K562 (cell line): ENCODE data around the gene GIT2. TPM values are rescaled to one million over a fixed set of nuclear protein-coding genes. Genes with fewer than 3 reads are reported as not detected.

Experiments
- ATAC-seq: fragments of 200-7000 bp; cut with Tn5 transposase; 3 replicates; pipeline ENCODE4 v1.9.1; 2020; ENCODE audit warnings: moderate library complexity
- BruUV-seq: library from RNA; stranded (reverse); fragments of 400-500 nt; replicated peaks from 2 replicates; lab custom pipeline; 2021; lab: Mats Ljungman, UMichigan
- CTCF ChIA-PET: fragments of 300-600 bp; formaldehyde crosslinking; extraction: SDS; loops from one replicate; lab custom pipeline; 2021; ENCODE audit warnings: low intra/inter-chr PET ratio; lab: Yijun Ruan, JAX
- POLR2A ChIA-PET: fragments of 300-600, 350-650 bp; sonication (Branson Sonifier 250); formaldehyde crosslinking; extraction: SDS; loops from one replicate; lab custom pipeline; 2021; ENCODE audit warnings: antibody characterized with exemption, inconsistent platforms; lab: Yijun Ruan, JAX
- DNase-seq, 4 experiments: peaks; one replicate each; pipeline versions ENCODE4 v3.0.0 to v3.0.0-alpha.2; 2011 to 2018; ENCODE audit warnings: low spot score in 3 of 4, mixed read lengths in 3 of 4; ENCODE audit errors: extremely low read depth in 1 of 4
- FAIRE-seq: peaks from 2 replicates; lab custom pipeline; 2011; peaks lifted over from hg19 to GRCh38; lab: Jason Lieb, UNC
- H2AFZ ChIP-seq: 2 replicates; pipeline ENCODE4 v1.6.0; 2011; ENCODE audit warnings: low read depth, low read length, control low read depth, inconsistent platforms
- H3K27ac ChIP-seq: fragments of 200-600 bp; 3 replicates; pipeline ENCODE4 v1.8.0; 2011; ENCODE audit warnings: low read depth, mild to moderate bottlenecking, control low read depth, inconsistent platforms, low read length, moderate library complexity, mixed read lengths; ENCODE audit errors: extremely low read depth
- H3K27me3 ChIP-seq, 2 experiments: fragments of 300-600 bp in 1 of 2; 2 replicates in 1 of 2; 3 replicates in 1 of 2; pipeline versions ENCODE4 v1.6.0 to v1.8.0; 2011; ENCODE audit warnings: inconsistent platforms in 2 of 2, low read length in 2 of 2, mild to moderate bottlenecking in 1 of 2, mixed read lengths in 1 of 2, moderate library complexity in 1 of 2; ENCODE audit not compliant: control insufficient read depth in 2 of 2, insufficient read depth in 2 of 2
- H3K36me3 ChIP-seq: fragments of 300-600 bp; 3 replicates; pipeline ENCODE4 v1.8.0; 2011; ENCODE audit warnings: mild to moderate bottlenecking, low read length, inconsistent platforms; ENCODE audit not compliant: control insufficient read depth, insufficient read depth
- H3K4me1 ChIP-seq, 2 experiments: fragments of 200-600 bp in 1 of 2; replicated peaks in 1 of 2; 2 replicates in 1 of 2; 3 replicates in 1 of 2; pipeline versions ENCODE4 v1.5.1 to v1.8.0; 2011; ENCODE audit warnings: inconsistent platforms in 2 of 2, low read length in 2 of 2, mild to moderate bottlenecking in 1 of 2, mixed read lengths in 1 of 2, moderate library complexity in 1 of 2; ENCODE audit not compliant: control insufficient read depth in 2 of 2, insufficient read depth in 2 of 2
- H3K4me2 ChIP-seq: 2 replicates; pipeline ENCODE4 v1.6.1; 2011; ENCODE audit warnings: low read length, control low read depth, inconsistent platforms, mixed read lengths; ENCODE audit not compliant: insufficient read depth
- H3K4me3 ChIP-seq: fragments of 200-600 bp; sonication (generic), shearing (Covaris generic); 2 replicates; pipeline ENCODE4 v1.5.1; 2016; ENCODE audit warnings: control low read depth, inconsistent platforms
- H3K79me2 ChIP-seq: fragments of 200-600 bp; 3 replicates; pipeline ENCODE4 v1.8.0; 2011; ENCODE audit warnings: low read length, inconsistent platforms; ENCODE audit not compliant: control insufficient read depth, insufficient read depth
- H3K9ac ChIP-seq, 2 experiments: 2 replicates each; pipeline versions ENCODE4 v1.6.0 to v1.6.1; 2011; ENCODE audit warnings: low read depth in 2 of 2, low read length in 2 of 2, control low read depth in 1 of 2, inconsistent platforms in 1 of 2, mild to moderate bottlenecking in 1 of 2, mixed read lengths in 1 of 2; ENCODE audit not compliant: insufficient read depth in 1 of 2
- H3K9me1 ChIP-seq: one replicate; pipeline ENCODE4 v1.6.0; 2011; ENCODE audit warnings: inconsistent platforms, mild to moderate bottlenecking, low read length, moderate library complexity; ENCODE audit not compliant: control insufficient read depth, insufficient read depth
- H3K9me3 ChIP-seq: replicated peaks from 2 replicates; pipeline ENCODE4 v1.5.1; 2011; ENCODE audit warnings: low read depth, low read length, inconsistent platforms; ENCODE audit not compliant: control insufficient read depth, insufficient read depth
- H4K20me1 ChIP-seq: replicated peaks from 2 replicates; pipeline ENCODE4 v1.6.1; 2011; ENCODE audit warnings: low read length, inconsistent platforms, mixed read lengths; ENCODE audit not compliant: control insufficient read depth, insufficient read depth
- EP300 ChIP-seq: IDR thresholded peaks from 2 replicates; pipeline ENCODE4 v1.6.1; 2012; ENCODE audit warnings: low read length, improper control_type of control experiment
- FOXM1 ChIP-seq, 2 experiments: fragments of 450-650 bp in 1 of 2; sonication (generic) in 1 of 2; formaldehyde crosslinking in 1 of 2; IDR thresholded peaks; 2 replicates each; pipeline versions ENCODE4 v1.6.1 to v1.9.0; 2017 to 2022; ENCODE audit warnings: low read depth in 2 of 2, mild to moderate bottlenecking in 2 of 2, missing genetic modification reagents in 1 of 2, moderate library complexity in 1 of 2
- MCM3 ChIP-seq: fragments of 450-650 bp; IDR thresholded peaks from 2 replicates; pipeline ENCODE4 v1.6.1; 2016
- POLR3G ChIP-seq: IDR thresholded peaks from 2 replicates; pipeline ENCODE4 v1.6.1; 2011; ENCODE audit not compliant: insufficient read length, insufficient replicate concordance; ENCODE audit errors: extremely low read depth
- SMARCE1 ChIP-seq: fragments of 450-650 bp; IDR thresholded peaks from 2 replicates; pipeline ENCODE4 v1.7.1; 2016; ENCODE audit warnings: mild to moderate bottlenecking
- ZNF224 ChIP-seq: sonication (generic); formaldehyde crosslinking; IDR thresholded peaks from 2 replicates; pipeline ENCODE4 v1.8.0; 2022; ENCODE audit warnings: mild to moderate bottlenecking, missing genetic modification reagents
- ZNF778 ChIP-seq: fragments of 450-650 bp; formaldehyde crosslinking; IDR thresholded peaks from 2 replicates; pipeline ENCODE4 v1.4.0; 2020; ENCODE audit warnings: mild to moderate bottlenecking, moderate library complexity
- WGBS: fragments of 100-300 bp; shearing (Covaris generic); methylation state at CpG from one replicate; pipeline ENCODE4 v1.1.6; 2016; ENCODE audit warnings: low coverage, mixed read lengths; ENCODE audit not compliant: insufficient coverage; ENCODE audit errors: missing lambda C conversion rate; 5-methylcytosine and 5-hydroxymethylcytosine counted together
- in situ Hi-C: fragments of 300-500 bp; cut with MboI; formaldehyde crosslinking; loops from 4 replicates; pipeline ENCODE4 v1.15.0; 2018; ENCODE audit warnings: inconsistent platforms, mixed read lengths
- intact Hi-C: fragments of 100-400 bp; cut with micrococcal nuclease; formaldehyde crosslinking; loops from 2 replicates; pipeline ENCODE4 v1.14.2; 2022
- polyA plus RNA-seq, 8 experiments: library from polyadenylated mRNA; depleted of rRNA in 4 of 8; stranded (reverse) in 5 of 8; unstranded in 3 of 8; fragments of >200 nt; fragmentation: Nextera tagmentation in 2 of 8; fragmentation: Illumina TruSeq in 1 of 8; extraction: Ambion mirVana in 2 of 8; extraction: Trizol in 1 of 8; gene quantifications; 2 replicates each; pipeline versions ENCODE4 v1.2.1 to v1.2.3, GENCODE V29; 2011 to 2014; ENCODE audit warnings: inconsistent platforms in 1 of 8, missing spikeins in 1 of 8
- total RNA-seq, 7 experiments: library from RNA; depleted of rRNA in 6 of 7; stranded (reverse); fragments of >200 nt in 6 of 7; fragmentation: Illumina TruSeq in 2 of 7; extraction: Trizol in 2 of 7; gene quantifications; 2 replicates each; pipeline versions ENCODE4 v1.2.1 to v1.2.3, GENCODE V29; 2011 to 2021; ENCODE audit warnings: low replicate concordance in 1 of 7

The GIT2 gene
- total and polyA plus RNA-seq, 9 of the 15 experiments (the other 6 are each of a cell fraction or from before 2014, with no cell fraction given), result 4.0 to 30.4 (median 23.5) TPM

GRCh38 chr12:109952873-109953272 lies 43.3 kb downstream of the GIT2 start:
- intact Hi-C loops (no loop called here), in situ Hi-C loops (no loop called here)
- no peaks in the 10 kb centered on the region for H3K4me1 ChIP-seq
- no peak for TF ChIP-seq ZNF778
- TF ChIP-seq SMARCE1, result no peak
- TF ChIP-seq FOXM1 (IDR thresholded peaks at IDR 0.05; ENCODE audit: low read depth), result no peak
- TF ChIP-seq FOXM1 (CRISPR knock-in tag; IDR thresholded peaks at IDR 0.05; ENCODE audit: low read depth), result no peak
- TF ChIP-seq ZNF224, result no peak
- no peak for TF ChIP-seq EP300
- no peak for TF ChIP-seq MCM3
- TF ChIP-seq POLR3G, result no peak
- H3K9me1 ChIP-seq, result no peaks in the 10 kb centered on the region
- no peak overlapping the region for H2AFZ ChIP-seq
- H3K36me3 ChIP-seq, result peaks cover 57% of the 10 kb centered on the region
- no TSS peak for BruUV-seq
- no peak overlapping the region for H3K4me3 ChIP-seq
- 0 out of 4 replicates have a peak overlapping the region, but pooled peaks of 1 of the 2 experiments have one; percentile 54 for H3K9ac ChIP-seq
- H3K4me2 ChIP-seq, result no peak overlapping the region
- WGBS, result 81% methylated on average over 8 of the region's 8 CpGs
- H3K27ac ChIP-seq, result no peak overlapping the region
- H3K79me2 ChIP-seq, result no peaks in the 10 kb centered on the region
- DNase-seq, result no peak
- ChIA-PET CTCF (no interaction called here), POLR2A (no interaction called here)
- no peaks in the 10 kb centered on the region for H3K9me3 ChIP-seq
- FAIRE-seq, result no peak
- H3K27me3 ChIP-seq, result no peaks in the 10 kb centered on the region
- no peaks in the 10 kb centered on the region for H4K20me1 ChIP-seq
- ATAC-seq, result no peak
